ENCODE data around the gene PLEKHB1.

DNA sequence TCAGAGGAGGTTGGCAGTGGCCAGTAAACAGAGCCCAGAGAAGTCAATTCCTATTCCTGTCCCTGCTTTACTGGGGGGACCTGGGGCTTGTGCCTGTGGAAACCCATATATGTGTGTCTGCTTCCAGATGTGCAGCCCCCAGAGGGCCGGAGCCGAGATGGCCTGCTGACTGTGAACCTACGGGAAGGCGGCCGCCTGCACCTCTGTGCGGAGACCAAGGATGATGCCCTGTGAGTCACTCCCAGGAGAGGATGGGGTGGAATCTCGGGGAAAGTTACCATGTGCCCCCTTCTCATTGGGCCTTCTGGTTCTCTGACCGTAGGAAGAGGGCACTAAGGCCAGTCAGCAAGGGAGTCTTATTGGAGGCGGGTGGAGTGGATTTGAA is 5.3 kb downstream of the PLEKHB1 start:
- TF ChIP-seq, protein P1, sequence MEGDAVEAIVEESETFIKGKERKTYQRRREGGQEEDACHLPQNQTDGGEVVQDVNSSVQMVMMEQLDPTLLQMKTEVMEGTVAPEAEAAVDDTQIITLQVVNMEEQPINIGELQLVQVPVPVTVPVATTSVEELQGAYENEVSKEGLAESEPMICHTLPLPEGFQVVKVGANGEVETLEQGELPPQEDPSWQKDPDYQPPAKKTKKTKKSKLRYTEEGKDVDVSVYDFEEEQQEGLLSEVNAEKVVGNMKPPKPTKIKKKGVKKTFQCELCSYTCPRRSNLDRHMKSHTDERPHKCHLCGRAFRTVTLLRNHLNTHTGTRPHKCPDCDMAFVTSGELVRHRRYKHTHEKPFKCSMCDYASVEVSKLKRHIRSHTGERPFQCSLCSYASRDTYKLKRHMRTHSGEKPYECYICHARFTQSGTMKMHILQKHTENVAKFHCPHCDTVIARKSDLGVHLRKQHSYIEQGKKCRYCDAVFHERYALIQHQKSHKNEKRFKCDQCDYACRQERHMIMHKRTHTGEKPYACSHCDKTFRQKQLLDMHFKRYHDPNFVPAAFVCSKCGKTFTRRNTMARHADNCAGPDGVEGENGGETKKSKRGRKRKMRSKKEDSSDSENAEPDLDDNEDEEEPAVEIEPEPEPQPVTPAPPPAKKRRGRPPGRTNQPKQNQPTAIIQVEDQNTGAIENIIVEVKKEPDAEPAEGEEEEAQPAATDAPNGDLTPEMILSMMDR (IDR thresholded peaks at IDR 0.05; ENCODE audit: low read depth, low read length, poor library complexity, severe bottlenecking): no peak
- no peak for TF ChIP-seq EZH2phosphoT487 (IDR thresholded peaks at IDR 0.05; ENCODE audit: borderline replicate concordance, low read length)
